CD4-positive, alpha-beta memory T cell (primary cell): ENCODE data around the gene PPM1B. TPM values are rescaled to one million over a fixed set of nuclear protein-coding genes. Genes with fewer than 3 reads are reported as not detected.

ENCODE experiments used
- CTCF ChIA-PET: fragments of 350-600 bp; sonication (Branson Sonifier 250); formaldehyde crosslinking; loops from one replicate; lab custom pipeline; 2021; ENCODE audit warnings: inconsistent platforms; ENCODE audit not compliant: partially characterized antibody; lab: Charles Lee
- POLR2A ChIA-PET: fragments of 350-600 bp; sonication (Branson Sonifier 250); formaldehyde crosslinking; loops from one replicate; lab custom pipeline; 2021; ENCODE audit not compliant: partially characterized antibody; lab: Charles Lee
- DNase-seq, 5 donors: peaks; one replicate each; pipeline versions ENCODE4 v3.0.0 to v3.0.0-alpha.2; 2020 to 2022; ENCODE audit warnings: mixed read lengths in 1 of 5
- H3K27ac ChIP-seq: one replicate; pipeline ENCODE4 v1.7.0; 2013; ENCODE audit warnings: low read depth, low read length
- H3K27me3 ChIP-seq: 2 replicates; pipeline ENCODE4 v1.7.0; 2013; ENCODE audit warnings: mild to moderate bottlenecking, low read length, moderate library complexity; ENCODE audit not compliant: insufficient read depth
- H3K36me3 ChIP-seq: 2 replicates; pipeline ENCODE4 v1.7.0; 2013; ENCODE audit warnings: mild to moderate bottlenecking, low read length, moderate library complexity; ENCODE audit not compliant: insufficient read depth
- H3K4me1 ChIP-seq: 2 replicates; pipeline ENCODE4 v1.7.0; 2013; ENCODE audit warnings: mild to moderate bottlenecking, low read length, moderate library complexity; ENCODE audit not compliant: insufficient read depth
- H3K4me3 ChIP-seq, 2 donors: one replicate each; pipeline ENCODE4 v1.7.0; 2013; ENCODE audit warnings: low read length in 2 of 2, mild to moderate bottlenecking in 1 of 2
- H3K9me3 ChIP-seq, 2 donors: one replicate each; pipeline ENCODE4 v1.7.0; 2013; ENCODE audit warnings: low read length in 2 of 2, control low read depth in 1 of 2; ENCODE audit not compliant: control insufficient read depth in 1 of 2
- H3K27ac Mint-ChIP-seq, 7 donors: one replicate each; pipeline ENCODE4 v1.8.0; 2020 to 2021; ENCODE audit warnings: mixed read lengths in 7 of 7, mild to moderate bottlenecking in 6 of 7, inconsistent platforms in 3 of 7, moderate library complexity in 3 of 7
- H3K27me3 Mint-ChIP-seq, 2 donors: one replicate each; pipeline ENCODE4 v1.8.0; 2020 to 2021; ENCODE audit warnings: mixed read lengths in 2 of 2
- H3K36me3 Mint-ChIP-seq, 2 donors: one replicate each; pipeline ENCODE4 v1.8.0; 2020 to 2021; ENCODE audit warnings: mixed read lengths in 2 of 2, inconsistent platforms in 1 of 2, mild to moderate bottlenecking in 1 of 2
- H3K4me1 Mint-ChIP-seq, 4 donors: one replicate each; pipeline ENCODE4 v1.8.0; 2020 to 2021; ENCODE audit warnings: mixed read lengths in 4 of 4, mild to moderate bottlenecking in 1 of 4
- H3K4me3 Mint-ChIP-seq, 8 donors: one replicate each; pipeline ENCODE4 v1.8.0; 2020 to 2021; ENCODE audit warnings: mixed read lengths in 8 of 8, mild to moderate bottlenecking in 7 of 8, moderate library complexity in 6 of 8, inconsistent platforms in 3 of 8
- H3K9me3 Mint-ChIP-seq, 8 donors: one replicate each; pipeline ENCODE4 v1.8.0; 2020 to 2021; ENCODE audit warnings: mixed read lengths in 8 of 8, mild to moderate bottlenecking in 5 of 8, inconsistent platforms in 3 of 8, moderate library complexity in 1 of 8
- intact Hi-C: fragments of 100-400 bp; cut with micrococcal nuclease; formaldehyde crosslinking; loops from one replicate; pipeline ENCODE4 v1.15.1; 2023
- polyA plus RNA-seq, 2 donors: library from polyadenylated mRNA; unstranded; fragments of 300-500 nt; fragmentation: Illumina TruSeq; gene quantifications; one replicate each; pipeline ENCODE4 v1.2.3, GENCODE V29; 2021
- total RNA-seq, 2 experiments: library from RNA; stranded (reverse); gene quantifications; one replicate each; pipeline ENCODE4 v1.2.3, GENCODE V29; 2021

The PPM1B gene
- total and polyA plus RNA-seq, 4 experiments from 2014 or later = 52.4 to 79.3 (median 65.1) TPM

- Histone ChIP-seq H3K4me1 (peaks cover 86% of the 10 kb centered on the region), H3K27me3 (no peaks in the 10 kb centered on the region), H3K36me3 (no peaks in the 10 kb centered on the region), H3K4me3 (no peak overlapping the region), H3K9me3 (no peaks in the 10 kb centered on the region), H3K27ac (no peak overlapping the region)
- ChIA-PET POLR2A (interaction anchor here (0.7 to 2.0 kb wide), 4 partner anchors 11 to 43 kb away, joined by 3 to 9 read pairs (median 4); partner anchors contain the start of gene PPM1B), CTCF (interaction anchor here (2.3 kb wide), 1 partner anchor 10 kb away, joined by 7 read pairs; no protein-coding TSS in a partner anchor)
- peaks cover 53 to 82% (median 67%) of the 10 kb centered on the region in 4 donors for H3K4me1 Mint-ChIP-seq
- peak overlapping the region in 2 of 8 donors; percentile 8 to 28 for H3K4me3 Mint-ChIP-seq
- H3K27ac Mint-ChIP-seq = peak overlapping the region in 5 of 7 donors; percentile 3 to 56 (median 31)
- peaks cover 15 to 33% of the 10 kb centered on the region in 2 donors for H3K36me3 Mint-ChIP-seq
- no peaks in the 10 kb centered on the region for H3K9me3 Mint-ChIP-seq
- intact Hi-C loops = no loop called here
- no peak for DNase-seq
- no peaks in the 10 kb centered on the region for H3K27me3 Mint-ChIP-seq
Measured at GRCh38 chr2:44181648-44182047, 13.0 kb downstream of the PPM1B start.

GRCh38 chr2:44184106-44184505 lies 15.4 kb downstream of the PPM1B start:
- intact Hi-C loops = no loop called here
- DNase-seq = peak; percentile 22 to 56 (median 40)
- CTCF ChIA-PET = interaction anchor here (2.3 kb wide), 1 partner anchor 12 kb away, joined by 7 read pairs; no protein-coding TSS in a partner anchor
- Histone ChIP-seq H3K4me3 (no peak overlapping the region), H3K4me1 (peaks cover 84% of the 10 kb centered on the region), H3K27me3 (no peaks in the 10 kb centered on the region), H3K27ac (no peak overlapping the region), H3K9me3 (no peaks in the 10 kb centered on the region), H3K36me3 (no peaks in the 10 kb centered on the region)
- peak overlapping the region; percentile 45 to 92 (median 80) for H3K27ac Mint-ChIP-seq
- POLR2A ChIA-PET = no interaction called here
- H3K36me3 Mint-ChIP-seq = peaks cover 22 to 36% of the 10 kb centered on the region in 2 donors
- peak overlapping the region in 7 of 8 donors; percentile 17 to 71 (median 47) for H3K4me3 Mint-ChIP-seq
- peaks cover 63 to 95% (median 78%) of the 10 kb centered on the region in 4 donors for H3K4me1 Mint-ChIP-seq
- no peaks in the 10 kb centered on the region for H3K27me3 Mint-ChIP-seq
- no peaks in the 10 kb centered on the region for H3K9me3 Mint-ChIP-seq

DNA sequence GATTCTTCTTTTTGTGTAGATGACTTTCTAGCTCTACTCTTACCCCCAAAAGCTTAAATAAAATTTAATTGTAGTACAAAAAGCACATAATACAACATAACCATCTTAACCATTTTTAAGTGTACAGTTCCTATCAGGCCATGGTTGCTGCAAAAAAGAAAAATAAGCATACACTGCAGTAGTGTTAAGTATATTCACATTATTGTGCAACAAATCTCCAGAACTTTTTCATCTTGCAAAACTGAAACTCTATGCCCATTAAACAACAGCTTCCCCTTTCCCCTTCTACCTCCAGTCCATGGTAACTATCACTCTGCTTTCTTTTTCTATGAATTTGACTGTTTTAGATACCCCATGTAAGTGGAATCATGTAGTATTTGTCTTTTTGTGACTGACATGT lies 18.1 kb downstream of the PPM1B start:
- no peak for DNase-seq
- Histone ChIP-seq H3K27me3 (no peaks in the 10 kb centered on the region), H3K9me3 (no peaks in the 10 kb centered on the region), H3K27ac (no peak overlapping the region), H3K36me3 (no peaks in the 10 kb centered on the region), H3K4me3 (no peak overlapping the region), H3K4me1 (peaks cover 87% of the 10 kb centered on the region)
- Mint-ChIP-seq H3K27ac (peak overlapping the region in 2 of 7 donors; percentile 0 to 2), H3K4me1 (peaks cover 63 to 94% (median 78%) of the 10 kb centered on the region in 4 donors), H3K27me3 (no peaks in the 10 kb centered on the region), H3K36me3 (peaks cover 10 to 30% of the 10 kb centered on the region in 2 donors), H3K4me3 (peak overlapping the region in 3 of 8 donors; percentile 13 to 44 (median 42)), H3K9me3 (no peaks in the 10 kb centered on the region)
- CTCF ChIA-PET = no interaction called here
- intact Hi-C loops = no loop called here
- POLR2A ChIA-PET = interaction anchor here (2.2 kb wide), 1 partner anchor 17 kb away, joined by 9 read pairs; no protein-coding TSS in a partner anchor

- peaks cover 10 to 31% of the 10 kb centered on the region in 2 donors for H3K36me3 Mint-ChIP-seq
Measured at GRCh38 chr2:44187251-44187650, 18.6 kb downstream of the PPM1B start.

DNA sequence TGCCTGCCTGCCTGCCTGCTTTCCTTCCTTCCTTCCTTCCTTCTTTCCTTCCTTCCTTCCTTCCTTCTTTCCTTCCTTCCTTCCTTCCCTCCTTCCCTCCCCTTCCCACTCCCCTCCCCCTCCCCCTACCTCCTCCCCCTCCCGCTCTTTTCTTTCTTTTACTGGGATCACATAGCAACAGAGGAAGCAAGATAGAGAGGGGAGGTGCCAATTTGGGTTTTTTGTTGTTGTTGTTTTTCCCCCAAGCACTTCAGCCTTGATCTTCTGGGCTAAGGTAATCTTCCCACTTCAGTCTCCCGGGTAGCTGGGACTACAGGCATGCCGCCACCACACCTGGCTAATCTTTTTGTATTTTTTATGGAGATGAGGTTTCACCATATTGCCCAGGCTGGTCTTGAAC lies 20.0 kb downstream of the PPM1B start:
- peak overlapping the region in 5 of 8 donors; percentile 17 to 75 (median 48) for H3K4me3 Mint-ChIP-seq

More at GRCh38 chr2:44187251-44187650, 18.6 kb downstream of the PPM1B start:
- Histone ChIP-seq H3K36me3 (no peaks in the 10 kb centered on the region), H3K9me3 (no peaks in the 10 kb centered on the region), H3K4me3 (no peak overlapping the region), H3K27ac (no peak overlapping the region), H3K4me1 (peaks cover 87% of the 10 kb centered on the region), H3K27me3 (no peaks in the 10 kb centered on the region)
- Mint-ChIP-seq H3K9me3 (no peaks in the 10 kb centered on the region), H3K27ac (peak overlapping the region in 1 of 7 donors; percentile 13), H3K4me3 (peak overlapping the region in 2 of 8 donors; percentile 8 to 44), H3K4me1 (peaks cover 62 to 95% (median 79%) of the 10 kb centered on the region in 4 donors), H3K27me3 (no peaks in the 10 kb centered on the region)
- intact Hi-C loops = no loop called here
- no peak for DNase-seq
- ChIA-PET POLR2A (no interaction called here), CTCF (no interaction called here)

GRCh38 chr2:44189104-44189503 lies 20.4 kb downstream of the PPM1B start:
- H3K27ac Mint-ChIP-seq = peak overlapping the region in 1 of 7 donors; percentile 83
- ChIA-PET CTCF (interaction anchor here (1.2 kb wide), 1 partner anchor 13 kb away, joined by 3 read pairs; no protein-coding TSS in a partner anchor), POLR2A (no interaction called here)
- no peaks in the 10 kb centered on the region for H3K27me3 Mint-ChIP-seq
- H3K27me3 ChIP-seq = no peaks in the 10 kb centered on the region
- peaks cover 13 to 32% of the 10 kb centered on the region in 2 donors for H3K36me3 Mint-ChIP-seq
- H3K4me1 ChIP-seq = peaks cover 75% of the 10 kb centered on the region
- no peaks in the 10 kb centered on the region for H3K36me3 ChIP-seq
- H3K4me3 ChIP-seq = no peak overlapping the region
- no peaks in the 10 kb centered on the region for H3K9me3 ChIP-seq
- intact Hi-C loops = no loop called here
- H3K4me1 Mint-ChIP-seq = peaks cover 53 to 90% (median 75%) of the 10 kb centered on the region in 4 donors
- H3K9me3 Mint-ChIP-seq = no peaks in the 10 kb centered on the region
- no peak overlapping the region for H3K27ac ChIP-seq
- no peak for DNase-seq
- peak overlapping the region in 4 of 8 donors; percentile 17 to 75 (median 44) for H3K4me3 Mint-ChIP-seq

More for the DNA sequence above, 20.0 kb downstream of the PPM1B start:
- Mint-ChIP-seq H3K9me3 (no peaks in the 10 kb centered on the region), H3K4me1 (peaks cover 55 to 90% (median 75%) of the 10 kb centered on the region in 4 donors), H3K27me3 (no peaks in the 10 kb centered on the region), H3K27ac (peak overlapping the region in 1 of 7 donors; percentile 83), H3K36me3 (peaks cover 10 to 30% of the 10 kb centered on the region in 2 donors)
- Histone ChIP-seq H3K27ac (no peak overlapping the region), H3K4me1 (peaks cover 75% of the 10 kb centered on the region), H3K27me3 (no peaks in the 10 kb centered on the region), H3K36me3 (no peaks in the 10 kb centered on the region), H3K9me3 (no peaks in the 10 kb centered on the region), H3K4me3 (no peak overlapping the region)
- intact Hi-C loops = no loop called here
- ChIA-PET CTCF (no interaction called here), POLR2A (no interaction called here)
- DNase-seq = no peak

DNA sequence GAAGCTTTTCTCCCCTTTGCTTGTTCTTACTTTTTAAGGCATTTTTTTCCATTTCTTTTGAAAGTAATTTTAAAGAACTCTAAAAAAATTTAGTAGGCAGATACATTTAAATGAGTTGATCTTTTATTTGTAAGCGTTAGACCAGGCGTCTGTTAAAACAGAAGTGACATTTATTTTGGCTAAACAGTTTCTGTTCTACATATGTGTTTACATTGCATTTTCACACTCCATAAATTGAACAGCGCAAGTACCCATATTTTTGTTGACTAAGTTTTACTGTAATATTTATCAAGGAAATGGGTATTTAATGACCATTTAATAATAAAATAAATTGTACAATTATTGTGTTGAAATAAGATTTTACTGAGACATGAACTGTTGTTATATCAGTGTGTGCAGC lies 21.9 kb downstream of the PPM1B start:
- DNase-seq = no peak
- Histone ChIP-seq H3K27me3 (no peaks in the 10 kb centered on the region), H3K9me3 (no peaks in the 10 kb centered on the region), H3K4me1 (peaks cover 66% of the 10 kb centered on the region), H3K4me3 (no peak overlapping the region), H3K36me3 (no peaks in the 10 kb centered on the region), H3K27ac (no peak overlapping the region)
- Mint-ChIP-seq H3K4me3 (peak overlapping the region in 3 of 8 donors; percentile 1 to 21 (median 13)), H3K4me1 (peaks cover 43 to 83% (median 66%) of the 10 kb centered on the region in 4 donors), H3K27ac (peak overlapping the region in 1 of 7 donors; percentile 42), H3K27me3 (no peaks in the 10 kb centered on the region), H3K9me3 (no peaks in the 10 kb centered on the region), H3K36me3 (peaks cover 16 to 32% of the 10 kb centered on the region in 2 donors)
- ChIA-PET POLR2A (no interaction called here), CTCF (no interaction called here)
- intact Hi-C loops = no loop called here
